Karpas-422 (cell line): ENCODE data around the gene DMBT1. TPM values are rescaled to one million over a fixed set of nuclear protein-coding genes. Genes with fewer than 3 reads are reported as not detected.

ENCODE experiments used
- DNase-seq: peaks from one replicate; pipeline ENCODE4 v3.0.0-alpha.2; 2015
- H2AFZ ChIP-seq: fragments of 200-600 bp; sonication (generic); 2 replicates; pipeline ENCODE4 v1.6.1; 2014; ENCODE audit warnings: antibody characterized with exemption, low read length, mixed read lengths
- H3K27ac ChIP-seq: fragments of 200-600 bp; sonication (generic); 2 replicates; pipeline ENCODE4 v1.5.1; 2014; ENCODE audit warnings: mild to moderate bottlenecking, low read length, moderate library complexity
- H3K27me3 ChIP-seq: fragments of 200-600 bp; sonication (generic); 2 replicates; pipeline ENCODE4 v1.6.1; 2014; ENCODE audit warnings: low read length, mixed read lengths
- H3K36me3 ChIP-seq: fragments of 200-600 bp; sonication (generic); 2 replicates; pipeline ENCODE4 v1.6.1; 2014; ENCODE audit warnings: low read length, mixed read lengths; ENCODE audit not compliant: insufficient read depth
- H3K4me1 ChIP-seq: fragments of 200-600 bp; sonication (generic); 2 replicates; pipeline ENCODE4 v1.6.1; 2014; ENCODE audit warnings: mild to moderate bottlenecking, low read length, mixed read lengths
- H3K4me2 ChIP-seq: fragments of 200-600 bp; sonication (generic); 2 replicates; pipeline ENCODE4 v1.6.1; 2014; ENCODE audit warnings: low read length, low read depth, mild to moderate bottlenecking; ENCODE audit not compliant: poor library complexity, severe bottlenecking
- H3K4me3 ChIP-seq: fragments of 200-600 bp; sonication (generic); 2 replicates; pipeline ENCODE4 v1.5.1; 2014; ENCODE audit warnings: mild to moderate bottlenecking, antibody characterized with exemption, low read length, mixed read lengths
- H3K79me2 ChIP-seq: fragments of 200-600 bp; sonication (generic); 2 replicates; pipeline ENCODE4 v1.6.1; 2014; ENCODE audit warnings: mild to moderate bottlenecking, low read length, mixed read lengths
- H3K9ac ChIP-seq: fragments of 200-600 bp; sonication (generic); 2 replicates; pipeline ENCODE4 v1.6.0; 2014; ENCODE audit warnings: low read length
- H3K9me2 ChIP-seq: fragments of 200-600 bp; sonication (generic), shearing (Covaris generic); replicated peaks from 2 replicates; pipeline ENCODE4 v1.6.0; 2014; ENCODE audit warnings: mild to moderate bottlenecking, low read length, moderate library complexity; ENCODE audit not compliant: insufficient read depth
- H3K9me3 ChIP-seq: fragments of 300-700, 200-600 bp; sonication (generic); 2 replicates; pipeline ENCODE4 v1.6.1; 2014; ENCODE audit warnings: low read length, mixed read lengths
- H4K20me1 ChIP-seq: fragments of 200-600 bp; sonication (generic); 2 replicates; pipeline ENCODE4 v1.6.1; 2014; ENCODE audit warnings: mild to moderate bottlenecking, antibody characterized with exemption, low read length, low read depth; ENCODE audit not compliant: insufficient read depth
- total RNA-seq: library from RNA; depleted of rRNA; stranded (reverse); fragments of >200 nt; shearing (Covaris generic); gene quantifications from 2 replicates; pipeline ENCODE4 v1.2.3, GENCODE V29; 2014; ENCODE audit warnings: low replicate concordance; rRNA removed

Gene DMBT1
- not detected in 2 replicates for total RNA-seq

DNA sequence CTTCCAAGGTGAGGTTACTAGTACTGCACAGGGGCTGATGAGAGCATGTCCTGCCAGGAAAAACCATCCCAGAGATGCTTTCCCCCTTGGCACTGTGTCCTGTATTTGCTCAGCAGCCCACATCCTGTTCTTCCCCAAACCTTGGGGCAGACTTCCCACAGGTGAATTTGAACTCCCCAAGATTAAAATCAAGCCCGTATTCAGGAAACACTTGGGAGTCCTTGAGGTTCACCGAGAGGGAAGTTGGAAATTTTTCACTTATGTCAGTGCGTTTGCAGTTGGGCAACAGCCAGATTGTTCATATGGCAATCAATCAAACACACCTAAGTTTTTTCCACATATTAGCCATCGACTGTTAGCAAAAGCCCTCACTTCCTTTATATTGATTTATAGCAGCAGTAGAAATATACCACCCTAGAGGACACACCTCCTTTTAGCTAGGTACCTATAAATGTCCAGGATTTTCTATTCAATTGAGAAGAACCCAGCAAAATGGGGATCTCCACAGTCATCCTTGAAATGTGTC, at the start of gene DMBT1:
Gene DMBT1, plus strand, starts transcription at position 476 of the 526 bp plus-strand sequence. Its CDS starts 17 bp downstream, at position 493.
- DNase-seq: peak; percentile 27
- Histone ChIP-seq H3K36me3 (no peaks in the 10 kb centered on the region), H3K27ac (no peak within 1 kb of the TSS), H3K9me3 (no peaks in the 10 kb centered on the region), H3K9me2 (no peaks in the 10 kb centered on the region), H3K9ac (no peak within 1 kb of the TSS), H3K4me2 (no peak within 1 kb of the TSS), H3K4me1 (no peaks in the 10 kb centered on the region), H4K20me1 (no peaks in the 10 kb centered on the region), H3K4me3 (no peak within 1 kb of the TSS), H3K79me2 (no peaks in the 10 kb centered on the region), H2AFZ (no peak within 1 kb of the TSS), H3K27me3 (no peaks in the 10 kb centered on the region)

DNA sequence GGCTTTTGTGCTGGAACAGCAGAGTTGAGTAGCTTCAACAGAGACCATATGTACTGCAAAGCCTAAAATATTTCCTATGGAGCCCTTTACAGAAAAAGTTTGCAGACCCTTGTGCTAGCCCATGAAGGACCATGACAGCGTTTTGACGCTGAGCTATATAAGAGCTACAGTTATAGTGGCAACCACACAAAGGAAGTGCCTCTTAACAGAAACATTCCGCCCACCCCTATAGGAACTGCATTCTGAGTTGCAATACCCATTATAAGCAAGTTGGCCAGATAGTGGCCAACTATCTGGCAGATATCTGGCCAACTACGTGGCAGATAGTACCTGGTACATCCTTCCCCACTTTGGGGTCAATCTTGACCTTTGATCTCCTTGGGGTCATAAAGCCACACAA, 47.5 kb upstream of the DMBT1 start:
- Histone ChIP-seq H3K9me3 (no peaks in the 10 kb centered on the region), H3K79me2 (no peaks in the 10 kb centered on the region), H3K36me3 (no peaks in the 10 kb centered on the region), H3K27me3 (no peaks in the 10 kb centered on the region), H3K4me1 (no peaks in the 10 kb centered on the region), H3K4me2 (no peak overlapping the region), H3K27ac (no peak overlapping the region), H2AFZ (no peak overlapping the region), H3K9ac (no peak overlapping the region), H3K4me3 (no peak overlapping the region), H4K20me1 (no peaks in the 10 kb centered on the region), H3K9me2 (no peaks in the 10 kb centered on the region)
- no peak for DNase-seq

DNA sequence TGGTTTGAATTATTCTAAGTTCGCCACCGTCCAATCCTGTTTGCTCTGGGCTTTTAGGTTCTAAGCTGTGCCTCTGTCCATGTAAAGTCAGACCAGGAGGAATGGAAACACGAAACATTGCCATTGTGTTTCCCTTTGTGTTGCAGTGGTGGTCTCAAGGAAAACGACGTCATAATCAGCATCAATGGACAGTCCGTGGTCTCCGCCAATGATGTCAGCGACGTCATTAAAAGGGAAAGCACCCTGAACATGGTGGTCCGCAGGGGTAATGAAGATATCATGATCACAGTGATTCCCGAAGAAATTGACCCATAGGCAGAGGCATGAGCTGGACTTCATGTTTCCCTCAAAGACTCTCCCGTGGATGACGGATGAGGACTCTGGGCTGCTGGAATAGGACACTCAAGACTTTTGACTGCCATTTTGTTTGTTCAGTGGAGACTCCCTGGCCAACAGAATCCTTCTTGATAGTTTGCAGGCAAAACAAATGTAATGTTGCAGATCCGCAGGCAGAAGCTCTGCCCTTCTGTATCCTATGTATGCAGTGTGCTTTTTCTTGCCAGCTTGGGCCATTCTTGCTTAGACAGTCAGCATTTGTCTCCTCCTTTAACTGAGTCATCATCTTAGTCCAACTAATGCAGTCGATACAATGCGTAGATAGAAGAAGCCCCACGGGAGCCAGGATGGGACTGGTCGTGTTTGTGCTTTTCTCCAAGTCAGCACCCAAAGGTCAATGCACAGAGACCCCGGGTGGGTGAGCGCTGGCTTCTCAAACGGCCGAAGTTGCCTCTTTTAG, 46.3 kb upstream of the DMBT1 start:
- Histone ChIP-seq H3K9me2 (no peaks in the 10 kb centered on the region), H2AFZ (no peak overlapping the region), H3K4me2 (no peak overlapping the region), H3K4me3 (no peak overlapping the region), H3K4me1 (no peaks in the 10 kb centered on the region), H3K27me3 (no peaks in the 10 kb centered on the region), H3K36me3 (no peaks in the 10 kb centered on the region), H3K9me3 (no peaks in the 10 kb centered on the region), H3K79me2 (no peaks in the 10 kb centered on the region), H3K9ac (no peak overlapping the region), H4K20me1 (no peaks in the 10 kb centered on the region), H3K27ac (no peak overlapping the region)
- DNase-seq: no peak

DNA sequence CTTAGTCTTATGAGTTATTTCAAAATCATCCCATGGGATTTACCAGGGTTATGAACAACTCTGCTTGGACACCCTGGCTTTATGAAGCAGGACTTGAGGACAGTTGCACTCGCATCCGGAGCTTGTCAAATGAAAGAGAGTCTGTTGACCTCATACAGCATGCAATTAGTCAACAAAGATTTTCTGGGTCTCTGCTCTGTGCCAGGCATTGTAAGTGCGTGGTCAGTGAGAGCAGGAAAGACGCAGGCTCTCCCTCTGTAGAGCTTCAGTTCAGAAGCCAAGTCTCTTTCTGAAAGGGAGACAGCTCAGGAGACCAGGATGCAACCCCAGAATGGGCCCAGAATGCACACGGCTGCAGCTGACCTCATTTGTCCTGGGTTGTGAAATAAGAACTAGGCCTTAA, 45.5 kb upstream of the DMBT1 start:
- Histone ChIP-seq H3K36me3 (no peaks in the 10 kb centered on the region), H4K20me1 (no peaks in the 10 kb centered on the region), H3K9ac (no peak overlapping the region), H3K4me1 (no peaks in the 10 kb centered on the region), H3K79me2 (no peaks in the 10 kb centered on the region), H3K27me3 (no peaks in the 10 kb centered on the region), H3K9me2 (no peaks in the 10 kb centered on the region), H2AFZ (no peak overlapping the region), H3K27ac (no peak overlapping the region), H3K4me2 (no peak overlapping the region), H3K9me3 (no peaks in the 10 kb centered on the region), H3K4me3 (no peak overlapping the region)
- no peak for DNase-seq

DNA sequence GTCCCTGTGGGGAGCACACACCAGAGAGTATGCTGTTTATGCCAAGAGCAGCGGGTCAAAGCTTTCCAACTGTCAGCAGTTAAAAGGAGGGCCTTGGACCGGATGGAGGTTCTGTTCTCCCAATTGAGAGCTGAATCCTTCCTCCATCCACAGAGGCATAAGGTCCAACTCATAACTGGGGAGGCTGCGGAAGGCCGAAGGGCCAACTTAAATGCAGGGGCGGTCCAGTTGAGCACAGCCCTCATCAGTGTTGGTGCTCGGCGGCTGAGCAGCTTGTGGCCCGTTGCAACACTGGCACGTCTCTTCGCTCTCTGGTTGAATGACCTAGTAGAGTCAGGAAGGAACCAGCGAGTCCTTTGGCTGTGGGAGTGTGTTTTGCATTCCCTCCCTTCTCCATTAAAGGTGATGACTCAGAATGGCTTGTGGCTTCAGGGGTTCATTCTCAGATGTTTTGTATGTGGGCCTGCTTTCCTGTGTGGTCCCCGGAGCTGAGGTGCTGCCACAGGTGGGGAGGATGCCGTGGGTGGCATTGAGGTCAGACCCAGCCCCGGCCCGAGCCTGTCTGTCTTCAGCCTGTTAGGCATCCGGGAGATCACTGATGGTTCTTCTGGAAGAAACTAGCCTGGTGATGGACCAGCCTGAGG, 44.8 kb upstream of the DMBT1 start:
- Histone ChIP-seq H3K4me3 (no peak overlapping the region), H3K4me2 (no peak overlapping the region), H3K9ac (no peak overlapping the region), H3K9me3 (no peaks in the 10 kb centered on the region), H2AFZ (no peak overlapping the region), H3K36me3 (no peaks in the 10 kb centered on the region), H3K27me3 (no peaks in the 10 kb centered on the region), H3K9me2 (no peaks in the 10 kb centered on the region), H3K79me2 (no peaks in the 10 kb centered on the region), H4K20me1 (no peaks in the 10 kb centered on the region), H3K27ac (no peak overlapping the region), H3K4me1 (no peaks in the 10 kb centered on the region)
- no peak for DNase-seq

DNA sequence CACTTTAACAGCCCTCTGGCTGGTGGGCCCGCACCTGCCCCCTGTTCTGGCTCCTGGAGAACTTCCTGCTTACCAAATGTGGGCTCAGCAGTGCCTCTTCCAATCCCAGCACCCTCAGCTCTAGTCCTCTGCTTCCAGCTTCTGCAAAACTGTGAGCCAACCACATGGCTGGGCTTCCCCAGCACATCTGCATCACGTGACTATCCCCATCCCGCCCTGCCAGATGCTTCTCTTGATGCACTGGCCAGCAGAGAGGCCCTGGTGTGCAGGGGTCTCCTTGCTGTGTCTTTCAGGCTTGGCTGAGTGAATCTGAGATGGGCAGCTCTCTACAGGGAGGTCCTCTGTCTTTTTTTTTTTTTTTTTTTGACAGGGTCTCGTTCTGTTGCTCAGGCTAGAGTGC, 43.8 kb upstream of the DMBT1 start:
- no peak for DNase-seq
- Histone ChIP-seq H4K20me1 (no peaks in the 10 kb centered on the region), H3K9ac (no peak overlapping the region), H3K9me3 (no peaks in the 10 kb centered on the region), H2AFZ (no peak overlapping the region), H3K4me1 (no peaks in the 10 kb centered on the region), H3K4me2 (no peak overlapping the region), H3K4me3 (no peak overlapping the region), H3K36me3 (no peaks in the 10 kb centered on the region), H3K9me2 (no peaks in the 10 kb centered on the region), H3K27me3 (no peaks in the 10 kb centered on the region), H3K79me2 (no peaks in the 10 kb centered on the region), H3K27ac (no peak overlapping the region)

DNA sequence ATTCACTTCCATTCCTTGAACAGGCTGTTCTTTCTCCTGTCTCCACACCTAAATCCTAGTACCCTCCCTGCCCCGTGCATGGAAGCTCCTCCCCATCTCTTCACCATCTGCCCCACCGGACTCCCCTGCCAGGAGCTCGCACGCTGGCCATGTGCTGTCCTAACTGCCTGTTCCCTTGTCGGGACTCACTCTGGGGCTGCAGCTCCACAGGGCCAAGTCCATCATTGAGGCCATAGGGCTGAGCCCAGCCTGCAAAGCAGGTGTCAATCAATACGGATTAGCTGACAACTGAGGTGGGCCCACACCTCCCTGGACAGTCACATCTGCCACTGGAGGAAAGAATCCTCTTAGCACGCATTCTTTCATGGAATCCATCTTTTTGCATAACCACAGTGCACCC, 41.4 kb upstream of the DMBT1 start:
- no peaks in the 10 kb centered on the region for H3K79me2 ChIP-seq
- H3K9me2 ChIP-seq: no peaks in the 10 kb centered on the region
- H3K4me1 ChIP-seq: no peaks in the 10 kb centered on the region
- H3K9ac ChIP-seq: no peak overlapping the region
- no peak overlapping the region for H2AFZ ChIP-seq
- no peak overlapping the region for H3K4me2 ChIP-seq
- H3K9me3 ChIP-seq: no peaks in the 10 kb centered on the region
- no peak for DNase-seq
- H4K20me1 ChIP-seq: no peaks in the 10 kb centered on the region
- H3K36me3 ChIP-seq: no peaks in the 10 kb centered on the region
- H3K27me3 ChIP-seq: no peaks in the 10 kb centered on the region
- H3K27ac ChIP-seq: no peak overlapping the region
- no peak overlapping the region for H3K4me3 ChIP-seq

DNA sequence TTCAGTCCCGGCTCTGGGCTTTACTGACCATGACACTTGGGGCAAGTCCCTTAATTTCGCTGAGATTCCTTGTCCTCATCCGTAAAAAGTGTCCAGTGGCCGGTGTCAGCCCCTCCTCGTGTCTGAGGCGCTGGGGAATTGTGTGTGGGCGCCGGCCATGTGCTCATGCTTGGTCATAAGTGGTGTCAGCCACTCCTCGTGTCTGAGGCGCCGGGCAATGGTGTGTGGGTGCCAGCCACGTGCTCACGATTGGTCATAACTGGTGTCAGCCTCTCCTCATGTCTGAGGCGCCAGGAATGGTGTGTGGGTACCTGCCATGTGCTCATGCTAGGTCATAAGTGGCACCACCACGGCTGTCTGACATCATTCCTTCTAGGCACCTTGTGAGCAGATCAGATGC, 40.7 kb upstream of the DMBT1 start:
- H3K79me2 ChIP-seq: no peaks in the 10 kb centered on the region
- no peaks in the 10 kb centered on the region for H3K36me3 ChIP-seq
- no peak overlapping the region for H3K9ac ChIP-seq
- H3K9me3 ChIP-seq: no peaks in the 10 kb centered on the region
- H3K27me3 ChIP-seq: no peaks in the 10 kb centered on the region
- DNase-seq: no peak
- H4K20me1 ChIP-seq: no peaks in the 10 kb centered on the region
- H3K4me3 ChIP-seq: no peak overlapping the region
- H2AFZ ChIP-seq: no peak overlapping the region
- no peak overlapping the region for H3K27ac ChIP-seq
- H3K4me2 ChIP-seq: no peak overlapping the region
- H3K4me1 ChIP-seq: no peaks in the 10 kb centered on the region
- H3K9me2 ChIP-seq: no peaks in the 10 kb centered on the region
